Hepatocyte (in vitro differentiated cells): ENCODE results near the gene ARHGEF4. TPM values are rescaled to one million over a fixed set of nuclear protein-coding genes. Genes with fewer than 3 reads are reported as not detected.

Experiments used
- DNase-seq: peaks from one replicate; pipeline ENCODE4 v3.0.0-alpha.2; 2016; ENCODE audit warnings: low spot score
- H2AFZ ChIP-seq: fragments of 200-600 bp; sonication (generic); 2 replicates; pipeline ENCODE4 v1.6.0; 2016; ENCODE audit warnings: antibody characterized with exemption, mild to moderate bottlenecking
- H3K27ac ChIP-seq: fragments of 200-600 bp; sonication (generic); 2 replicates; pipeline ENCODE4 v1.5.1; 2016; ENCODE audit warnings: mild to moderate bottlenecking
- H3K27me3 ChIP-seq: fragments of 200-600 bp; sonication (generic); 2 replicates; pipeline ENCODE4 v1.6.1; 2016
- H3K36me3 ChIP-seq: fragments of 200-600 bp; sonication (generic); replicated peaks from 2 replicates; pipeline ENCODE4 v1.5.1; 2016; ENCODE audit warnings: low read depth; ENCODE audit not compliant: insufficient read depth
- H3K4me1 ChIP-seq: fragments of 200-600 bp; sonication (generic); 2 replicates; pipeline ENCODE4 v1.5.1; 2016; ENCODE audit warnings: mild to moderate bottlenecking, moderate library complexity; ENCODE audit not compliant: insufficient read depth
- H3K4me2 ChIP-seq: fragments of 200-600 bp; sonication (generic); 2 replicates; pipeline ENCODE4 v1.6.0; 2016
- H3K4me3 ChIP-seq: fragments of 200-600 bp; sonication (generic); 2 replicates; pipeline ENCODE4 v1.5.1; 2016; ENCODE audit warnings: mild to moderate bottlenecking
- H3K79me2 ChIP-seq: fragments of 200-600 bp; sonication (generic); 2 replicates; pipeline ENCODE4 v1.6.0; 2017; ENCODE audit warnings: mild to moderate bottlenecking
- H3K9me2 ChIP-seq: fragments of 200-600 bp; sonication (generic); replicated peaks from 2 replicates; pipeline ENCODE4 v1.6.0; 2017; ENCODE audit warnings: mild to moderate bottlenecking; ENCODE audit not compliant: insufficient read depth
- H3K9me3 ChIP-seq: fragments of 200-600 bp; sonication (generic); 2 replicates; pipeline ENCODE4 v1.5.1; 2016; ENCODE audit warnings: low read depth, mild to moderate bottlenecking
- H4K20me1 ChIP-seq: fragments of 200-600 bp; sonication (generic); 2 replicates; pipeline ENCODE4 v1.6.0; 2016; ENCODE audit warnings: mild to moderate bottlenecking; ENCODE audit not compliant: insufficient read depth, poor library complexity, severe bottlenecking
- CTCF ChIP-seq: fragments of 200-600 bp; sonication (generic); IDR thresholded peaks from 2 replicates; pipeline ENCODE4 v1.5.1; 2016; ENCODE audit warnings: antibody characterized with exemption, mild to moderate bottlenecking; ENCODE audit not compliant: poor library complexity
- EZH2 ChIP-seq: fragments of 200-600 bp; sonication (generic); IDR thresholded peaks from 2 replicates; pipeline ENCODE4 v1.6.1; 2016; ENCODE audit warnings: antibody characterized with exemption, mild to moderate bottlenecking, borderline replicate concordance
- EZH2phosphoT487 ChIP-seq: fragments of 200-600 bp; sonication (generic); IDR thresholded peaks from one replicate; pipeline ENCODE4 v1.6.1; 2018; ENCODE audit warnings: antibody characterized with exemption, mild to moderate bottlenecking, low read depth, moderate library complexity; ENCODE audit not compliant: unreplicated experiment, severe bottlenecking
- whole genome bisulfite sequencing: methylation state at CpG from one replicate; pipeline ENCODE4 v1.1.6; 2016; ENCODE audit warnings: low lambda C conversion rate; ENCODE audit errors: missing lambda C conversion rate; 5-methylcytosine and 5-hydroxymethylcytosine counted together
- polyA plus RNA-seq: library from polyadenylated mRNA; unstranded; fragments of >200 nt; fragmentation: Nextera tagmentation; extraction: Ambion mirVana; gene quantifications from 2 replicates; pipeline ENCODE4 v1.2.1, GENCODE V29; 2016
- total RNA-seq: library from RNA; depleted of rRNA; stranded (reverse); fragments of >200 nt; gene quantifications from 2 replicates; pipeline ENCODE4 v1.2.3, GENCODE V29; 2014

ARHGEF4 gene
- total and polyA plus RNA-seq, 2 experiments from 2014 or later = 11.2 to 15.8 TPM

GRCh38 chr2:130981667-130982066 lies 145.0 kb downstream of the ARHGEF4 start:
- H3K4me3 ChIP-seq = no peak overlapping the region
- no peaks in the 10 kb centered on the region for H3K4me1 ChIP-seq
- no peaks in the 10 kb centered on the region for H4K20me1 ChIP-seq
- H3K36me3 ChIP-seq = no peaks in the 10 kb centered on the region
- no peak overlapping the region for H2AFZ ChIP-seq
- no peaks in the 10 kb centered on the region for H3K27me3 ChIP-seq
- DNase-seq = no peak
- no peaks in the 10 kb centered on the region for H3K79me2 ChIP-seq
- H3K27ac ChIP-seq = no peak overlapping the region
- WGBS = 77% methylated on average over 1 of the region's 1 CpG
- H3K9me3 ChIP-seq = no peaks in the 10 kb centered on the region
- no peak overlapping the region for H3K4me2 ChIP-seq
- no peaks in the 10 kb centered on the region for H3K9me2 ChIP-seq
- no peak for TF ChIP-seq CTCF
- no peak for TF ChIP-seq EZH2phosphoT487
- TF ChIP-seq EZH2 = no peak

GRCh38 chr2:130985206-130985780 lies 148.6 kb downstream of the ARHGEF4 start:
- H4K20me1 ChIP-seq = no peaks in the 10 kb centered on the region
- no peaks in the 10 kb centered on the region for H3K79me2 ChIP-seq
- TF ChIP-seq CTCF (no peak), EZH2phosphoT487 (no peak), EZH2 (no peak)
- H3K4me1 ChIP-seq = no peaks in the 10 kb centered on the region
- 96% methylated on average over 4 of the region's 4 CpGs for WGBS
- no peaks in the 10 kb centered on the region for H3K36me3 ChIP-seq
- H3K27me3 ChIP-seq = no peaks in the 10 kb centered on the region
- H3K4me3 ChIP-seq = no peak overlapping the region
- no peaks in the 10 kb centered on the region for H3K9me2 ChIP-seq
- H2AFZ ChIP-seq = no peak overlapping the region
- no peak overlapping the region for H3K27ac ChIP-seq
- no peak overlapping the region for H3K4me2 ChIP-seq
- DNase-seq = no peak
- no peaks in the 10 kb centered on the region for H3K9me3 ChIP-seq

DNA sequence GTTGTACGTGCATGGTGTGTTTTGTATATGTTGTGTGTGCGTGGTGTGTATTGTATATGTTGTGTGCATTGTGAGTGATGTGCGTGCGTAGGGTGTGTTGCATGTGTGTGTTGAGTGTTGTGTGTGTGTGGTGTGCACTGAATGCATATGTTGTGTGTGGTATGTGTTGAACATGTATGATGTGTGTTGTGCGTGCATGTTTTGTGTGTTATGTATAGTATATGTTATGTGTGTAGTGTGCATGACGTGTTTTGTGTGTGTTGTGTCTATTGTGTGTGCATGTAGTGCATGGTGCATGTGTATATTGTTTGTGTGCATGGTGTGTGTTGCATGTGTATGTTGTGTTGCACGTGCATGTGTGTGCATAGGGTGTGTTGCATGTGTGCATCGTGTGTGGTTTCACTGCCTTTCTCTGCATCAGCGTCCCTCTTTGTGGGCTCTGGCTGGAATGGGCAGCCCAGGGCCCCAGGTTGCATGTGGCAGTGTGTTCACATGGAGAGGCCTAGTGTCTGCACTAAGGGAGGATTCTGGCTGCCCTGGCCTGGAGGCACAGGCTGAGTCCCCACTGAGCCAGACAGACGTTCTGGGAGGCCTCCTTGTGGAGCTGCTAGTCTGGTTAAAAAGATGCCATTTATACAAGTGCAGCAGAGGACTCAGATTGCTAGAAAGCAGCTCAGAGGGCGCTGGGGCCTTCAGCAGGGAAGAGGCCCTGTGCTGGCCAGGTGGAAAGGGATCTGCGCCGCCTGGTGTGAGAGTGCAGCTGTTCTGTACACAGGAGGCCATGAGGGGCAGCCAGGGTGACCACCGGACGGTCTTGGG lies 149.3 kb downstream of the ARHGEF4 start:
- 92% methylated on average over 15 of the region's 15 CpGs for WGBS
- Histone ChIP-seq H3K9me3 (no peaks in the 10 kb centered on the region), H3K79me2 (no peaks in the 10 kb centered on the region), H4K20me1 (no peaks in the 10 kb centered on the region), H3K36me3 (no peaks in the 10 kb centered on the region), H3K4me2 (no peak overlapping the region), H3K27ac (no peak overlapping the region), H3K4me3 (no peak overlapping the region), H3K9me2 (no peaks in the 10 kb centered on the region), H3K27me3 (no peaks in the 10 kb centered on the region), H3K4me1 (no peaks in the 10 kb centered on the region), H2AFZ (no peak overlapping the region)
- no peak for DNase-seq
- TF ChIP-seq EZH2 (no peak), CTCF (no peak), EZH2phosphoT487 (no peak)
